GM18526 (cell line): ENCODE results near the gene RNF213.

Experiments used
- POLR2A ChIP-seq: IDR thresholded peaks from 3 replicates; pipeline ENCODE4 v1.6.1; 2011; ENCODE audit not compliant: insufficient read length; ENCODE audit errors: extremely low read depth

RNF213 gene

GRCh38 chr17:80315517-80316182 is 55.0 kb downstream of the RNF213 start:
- TF ChIP-seq POLR2A, result no peak

GRCh38 chr17:80316431-80316830 is 55.8 kb downstream of the RNF213 start:
- no peak for TF ChIP-seq POLR2A

- no peak for TF ChIP-seq POLR2A
These were observed 56.5 kb downstream of the RNF213 start for GRCh38 chr17:80316927-80317705.

- TF ChIP-seq POLR2A, result no peak
These were observed 57.0 kb downstream of the RNF213 start for GRCh38 chr17:80317706-80317980.

GRCh38 chr17:80318166-80318565 is 57.5 kb downstream of the RNF213 start:
- TF ChIP-seq POLR2A, result no peak

- TF ChIP-seq POLR2A, result no peak
These were observed 58.8 kb downstream of the RNF213 start for GRCh38 chr17:80319262-80319998.

- no peak for TF ChIP-seq POLR2A
These were observed 59.3 kb downstream of the RNF213 start for GRCh38 chr17:80319999-80320344.

GRCh38 chr17:80320496-80320895 is 59.8 kb downstream of the RNF213 start:
- TF ChIP-seq POLR2A, result no peak

- no peak for TF ChIP-seq POLR2A
These were observed 62.2 kb downstream of the RNF213 start for GRCh38 chr17:80322864-80323263.

- no peak for TF ChIP-seq POLR2A
These were observed 63.3 kb downstream of the RNF213 start for GRCh38 chr17:80323982-80324381.

- TF ChIP-seq POLR2A, result no peak
These were observed 66.9 kb downstream of the RNF213 start for GRCh38 chr17:80327518-80327917.

GRCh38 chr17:80328634-80329380 is 68.2 kb downstream of the RNF213 start:
- TF ChIP-seq POLR2A, result no peak

GRCh38 chr17:80330276-80330675 is 69.6 kb downstream of the RNF213 start:
- TF ChIP-seq POLR2A, result no peak

- no peak for TF ChIP-seq POLR2A
These were observed 71.2 kb downstream of the RNF213 start for GRCh38 chr17:80331820-80332219.

- no peak for TF ChIP-seq POLR2A
These were observed 76.7 kb downstream of the RNF213 start for GRCh38 chr17:80337195-80337895.
